GM19328 (cell line): ENCODE data around the gene PAPLN.
"Not testable (repeated sequence)": the region's sequence is repeated elsewhere in the genome, so short reads cannot be mapped to it uniquely, and the experiment has no call there.

Experiments used
- ATAC-seq: cut with Tn5 transposase; IDR thresholded peaks from one replicate; pipeline ENCODE4 v1.9.1; 2021; ENCODE audit warnings: mild to moderate bottlenecking, moderate library complexity; ENCODE audit not compliant: unreplicated experiment

PAPLN gene

GRCh38 chr14:73237219-73237785, at the start of gene PAPLN:
TSS of gene PAPLN (plus strand) at chr14:73237506. CDS start at chr14:73239779, 2,273 bp downstream.
- no peak for ATAC-seq

GRCh38 chr14:73188501-73188911, 48.8 kb upstream of the PAPLN start:
- no peak for ATAC-seq

- ATAC-seq = no peak
These were observed 47.7 kb upstream of the PAPLN start for GRCh38 chr14:73189651-73190050.

- no peak for ATAC-seq
These were observed 45.9 kb upstream of the PAPLN start for GRCh38 chr14:73191441-73191840.

- not testable (repeated sequence) for ATAC-seq
These were observed 43.0 kb upstream of the PAPLN start for GRCh38 chr14:73194306-73194705.

- no peak for ATAC-seq
These were observed 39.1 kb upstream of the PAPLN start for GRCh38 chr14:73198253-73198652.

- no peak for ATAC-seq
These were observed 33.8 kb upstream of the PAPLN start for GRCh38 chr14:73203527-73203926.

GRCh38 chr14:73207615-73208014, 29.7 kb upstream of the PAPLN start:
- ATAC-seq = no peak

- ATAC-seq = no peak
These were observed 28.9 kb upstream of the PAPLN start for GRCh38 chr14:73208390-73208789.

- no peak for ATAC-seq
These were observed 28.5 kb upstream of the PAPLN start for GRCh38 chr14:73208846-73209245.

GRCh38 chr14:73209953-73210352, 27.4 kb upstream of the PAPLN start:
- no peak for ATAC-seq

- ATAC-seq = no peak
These were observed 25.9 kb upstream of the PAPLN start for GRCh38 chr14:73211251-73212040.

- no peak for ATAC-seq
These were observed 21.3 kb upstream of the PAPLN start for GRCh38 chr14:73216030-73216429.

- ATAC-seq = no peak
These were observed 19.9 kb upstream of the PAPLN start for GRCh38 chr14:73217411-73217810.

- ATAC-seq = no peak
These were observed 17.2 kb upstream of the PAPLN start for GRCh38 chr14:73220061-73220460.

- no peak for ATAC-seq
These were observed 16.7 kb upstream of the PAPLN start for GRCh38 chr14:73220634-73221033.

GRCh38 chr14:73221945-73222344, 15.4 kb upstream of the PAPLN start:
- no peak for ATAC-seq

- ATAC-seq = no peak
These were observed 14.3 kb upstream of the PAPLN start for GRCh38 chr14:73223049-73223448.

- ATAC-seq = no peak
These were observed 11.8 kb upstream of the PAPLN start for GRCh38 chr14:73225496-73225895.

GRCh38 chr14:73227812-73228781, 9.2 kb upstream of the PAPLN start:
- no peak for ATAC-seq

GRCh38 chr14:73230051-73230450, 7.3 kb upstream of the PAPLN start:
- no peak for ATAC-seq
